ENCODE results near the gene THSD7B. TPM values are rescaled to one million over a fixed set of nuclear protein-coding genes. Genes with fewer than 3 reads are reported as not detected.

THSD7B gene
- total RNA-seq, 1 donor from 2014 or later, result 9.8 TPM

- no peak for DNase-seq (ENCODE audit: extremely low spot score, unreplicated experiment)
- Mint-ChIP-seq H3K4me1 (ENCODE audit: unreplicated experiment) (peaks cover 8% of the 10 kb centered on the region), H3K9me3 (peaks cover 5% of the 10 kb centered on the region), H3K27ac (no peak overlapping the region), H3K36me3 (no peaks in the 10 kb centered on the region), H3K4me3 (no peak overlapping the region), H3K27me3 (peaks cover 6% of the 10 kb centered on the region)
- no peak for TF ChIP-seq CTCF (conservative IDR thresholded peaks at IDR 0.05)
Measured at GRCh38 chr2:137336067-137336466, 570.7 kb downstream of the THSD7B start.

GRCh38 chr2:137339051-137339450 is 573.7 kb downstream of the THSD7B start:
- DNase-seq (ENCODE audit: extremely low spot score, unreplicated experiment), result no peak
- Mint-ChIP-seq H3K27ac (no peak overlapping the region), H3K4me3 (no peak overlapping the region), H3K9me3 (no peaks in the 10 kb centered on the region), H3K27me3 (peaks cover 6% of the 10 kb centered on the region), H3K36me3 (no peaks in the 10 kb centered on the region), H3K4me1 (ENCODE audit: unreplicated experiment) (no peaks in the 10 kb centered on the region)
- TF ChIP-seq CTCF (conservative IDR thresholded peaks at IDR 0.05), result no peak

GRCh38 chr2:137345994-137346393 is 580.6 kb downstream of the THSD7B start:
- no peak for TF ChIP-seq CTCF (conservative IDR thresholded peaks at IDR 0.05)
- no peak overlapping the region for H3K27ac Mint-ChIP-seq
- no peaks in the 10 kb centered on the region for H3K27me3 Mint-ChIP-seq
- no peak for DNase-seq (ENCODE audit: extremely low spot score, unreplicated experiment)
- no peak overlapping the region for H3K4me3 Mint-ChIP-seq
- no peaks in the 10 kb centered on the region for H3K9me3 Mint-ChIP-seq
- no peaks in the 10 kb centered on the region for H3K4me1 Mint-ChIP-seq (ENCODE audit: unreplicated experiment)
- H3K36me3 Mint-ChIP-seq, result no peaks in the 10 kb centered on the region

- H3K27ac Mint-ChIP-seq, result no peak overlapping the region
- H3K4me3 Mint-ChIP-seq, result no peak overlapping the region
- H3K9me3 Mint-ChIP-seq, result no peaks in the 10 kb centered on the region
- peaks cover under 1% of the 10 kb centered on the region for H3K27me3 Mint-ChIP-seq
- no peaks in the 10 kb centered on the region for H3K36me3 Mint-ChIP-seq
- TF ChIP-seq CTCF (conservative IDR thresholded peaks at IDR 0.05), result no peak
- DNase-seq (ENCODE audit: extremely low spot score, unreplicated experiment), result no peak
- no peaks in the 10 kb centered on the region for H3K4me1 Mint-ChIP-seq (ENCODE audit: unreplicated experiment)
Measured at GRCh38 chr2:137348301-137348700, 583.0 kb downstream of the THSD7B start.

GRCh38 chr2:137357634-137358033 is 592.3 kb downstream of the THSD7B start:
- peaks cover 6% of the 10 kb centered on the region for H3K9me3 Mint-ChIP-seq
- no peak for DNase-seq (ENCODE audit: extremely low spot score, unreplicated experiment)
- peak overlapping the region; percentile 2 for H3K4me3 Mint-ChIP-seq
- H3K27ac Mint-ChIP-seq, result peak overlapping the region; percentile 45
- H3K36me3 Mint-ChIP-seq, result no peaks in the 10 kb centered on the region
- no peak for TF ChIP-seq CTCF (conservative IDR thresholded peaks at IDR 0.05)
- peaks cover 3% of the 10 kb centered on the region for H3K27me3 Mint-ChIP-seq
- H3K4me1 Mint-ChIP-seq (ENCODE audit: unreplicated experiment), result no peaks in the 10 kb centered on the region

- H3K27ac Mint-ChIP-seq, result no peak overlapping the region
Measured at GRCh38 chr2:137367361-137367760, 602.0 kb downstream of the THSD7B start.

More at GRCh38 chr2:137367361-137367760, 602.0 kb downstream of the THSD7B start:
- Mint-ChIP-seq H3K9me3 (no peaks in the 10 kb centered on the region), H3K4me1 (ENCODE audit: unreplicated experiment) (no peaks in the 10 kb centered on the region), H3K4me3 (no peak overlapping the region), H3K36me3 (no peaks in the 10 kb centered on the region), H3K27me3 (no peaks in the 10 kb centered on the region)
- no peak for DNase-seq (ENCODE audit: extremely low spot score, unreplicated experiment)
- no peak for TF ChIP-seq CTCF (conservative IDR thresholded peaks at IDR 0.05)

All from type B pancreatic cell (in vitro differentiated cells).